Ishikawa (cell line): ENCODE data around the gene SKAP1.

ENCODE experiments used
- CEBPB ChIP-seq: IDR thresholded peaks from 2 replicates; pipeline ENCODE4 v1.6.1; 2012
- CREB1 ChIP-seq: IDR thresholded peaks from 2 replicates; pipeline ENCODE4 v1.6.1; 2012; ENCODE audit warnings: low read depth
- EGR1 ChIP-seq: IDR thresholded peaks from 2 replicates; pipeline ENCODE4 v1.6.1; 2012
- EP300 ChIP-seq: IDR thresholded peaks from 2 replicates; pipeline ENCODE4 v1.6.1; 2012; ENCODE audit warnings: borderline replicate concordance
- FOXM1 ChIP-seq: IDR thresholded peaks from 2 replicates; pipeline ENCODE4 v1.6.1; 2012; ENCODE audit warnings: low read depth, borderline replicate concordance
- NFIC ChIP-seq: IDR thresholded peaks from 2 replicates; pipeline ENCODE4 v1.6.1; 2012
- RAD21 ChIP-seq: IDR thresholded peaks from 2 replicates; pipeline ENCODE4 v1.6.1; 2012; ENCODE audit warnings: low read depth
- REST ChIP-seq: IDR thresholded peaks from 2 replicates; pipeline ENCODE4 v1.6.1; 2012; ENCODE audit warnings: low read depth, mild to moderate bottlenecking
- TAF1 ChIP-seq: IDR thresholded peaks from 2 replicates; pipeline ENCODE4 v1.6.1; 2012; ENCODE audit warnings: low read depth, mild to moderate bottlenecking
- TCF12 ChIP-seq: IDR thresholded peaks from 2 replicates; pipeline ENCODE4 v1.6.1; 2012; ENCODE audit warnings: low read depth
- TEAD4 ChIP-seq: IDR thresholded peaks from 2 replicates; pipeline ENCODE4 v1.6.1; 2012
- YY1 ChIP-seq: IDR thresholded peaks from 2 replicates; pipeline ENCODE4 v1.6.1; 2012; ENCODE audit warnings: low read depth
- ZBTB7A ChIP-seq: IDR thresholded peaks from 2 replicates; pipeline ENCODE4 v1.6.1; 2012; ENCODE audit warnings: low read depth
- TF ChIP-seq, protein P1 (sequence below): IDR thresholded peaks from 2 replicates; pipeline ENCODE4 v1.6.1; 2012
- TF ChIP-seq, protein P2 (sequence below): IDR thresholded peaks from 2 replicates; pipeline ENCODE4 v1.6.1; 2012

The SKAP1 gene

DNA sequence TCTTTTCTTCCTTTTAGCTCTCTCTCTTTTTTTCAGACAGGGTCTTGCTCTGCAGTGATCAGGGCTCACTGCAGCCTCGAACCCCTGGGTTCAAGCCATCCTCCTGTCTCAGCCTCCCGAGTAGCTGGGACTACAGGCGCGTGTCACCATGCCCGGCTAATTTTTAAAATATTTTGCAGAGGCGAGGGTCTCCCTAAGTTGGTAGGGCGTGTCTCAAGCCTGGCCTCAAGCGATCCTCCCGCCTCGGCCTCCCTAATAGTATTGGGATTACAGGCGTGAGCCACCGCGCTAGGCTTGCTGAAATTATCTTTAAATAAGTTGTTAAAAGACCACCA is 323.2 kb downstream of the SKAP1 start:
- TF ChIP-seq CREB1 (no peak), TAF1 (no peak), RAD21 (no peak), FOXM1 (no peak), YY1 (no peak), NFIC (no peak), REST (no peak), TCF12 (no peak), CEBPB (no peak), ZBTB7A (no peak)
- TF ChIP-seq, protein P1, sequence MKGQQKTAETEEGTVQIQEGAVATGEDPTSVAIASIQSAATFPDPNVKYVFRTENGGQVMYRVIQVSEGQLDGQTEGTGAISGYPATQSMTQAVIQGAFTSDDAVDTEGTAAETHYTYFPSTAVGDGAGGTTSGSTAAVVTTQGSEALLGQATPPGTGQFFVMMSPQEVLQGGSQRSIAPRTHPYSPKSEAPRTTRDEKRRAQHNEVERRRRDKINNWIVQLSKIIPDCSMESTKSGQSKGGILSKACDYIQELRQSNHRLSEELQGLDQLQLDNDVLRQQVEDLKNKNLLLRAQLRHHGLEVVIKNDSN: no peak
- TF ChIP-seq, protein P2, sequence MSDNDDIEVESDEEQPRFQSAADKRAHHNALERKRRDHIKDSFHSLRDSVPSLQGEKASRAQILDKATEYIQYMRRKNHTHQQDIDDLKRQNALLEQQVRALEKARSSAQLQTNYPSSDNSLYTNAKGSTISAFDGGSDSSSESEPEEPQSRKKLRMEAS: no peak

DNA sequence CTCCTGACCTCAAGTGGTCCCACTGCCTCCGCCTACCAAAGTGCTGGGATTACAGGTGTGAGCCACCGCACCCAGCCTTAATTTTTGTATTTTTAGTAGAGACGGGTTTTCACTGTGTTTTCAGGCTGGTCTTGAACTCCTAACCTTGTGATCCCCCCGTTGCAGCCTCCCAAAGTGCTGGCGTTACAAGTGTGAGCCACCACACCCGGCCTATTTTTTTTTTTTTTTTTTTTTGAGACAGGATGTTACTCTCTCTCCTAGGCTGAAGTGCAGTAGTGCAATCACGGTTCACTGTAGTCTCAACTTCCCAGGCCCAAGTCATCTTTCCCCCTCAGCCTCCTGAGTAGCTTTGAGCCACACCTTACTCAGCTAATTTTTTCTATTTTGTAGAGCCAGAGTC is 325.6 kb downstream of the SKAP1 start:
- TF ChIP-seq RAD21 (no peak), NFIC (no peak), ZBTB7A (no peak), CEBPB (no peak), EP300 (no peak), CREB1 (no peak), TEAD4 (no peak), FOXM1 (no peak), YY1 (no peak), TCF12 (no peak), REST (no peak), EGR1 (no peak), TAF1 (no peak)
- TF ChIP-seq, protein P1: no peak
- TF ChIP-seq, protein P2: no peak

GRCh38 chr17:48102798-48103715 is 327.0 kb downstream of the SKAP1 start:
- no peak for TF ChIP-seq FOXM1
- no peak for TF ChIP-seq ZBTB7A
- TF ChIP-seq, protein P2: no peak
- TF ChIP-seq REST: no peak
- TF ChIP-seq TCF12: no peak
- TF ChIP-seq CEBPB: no peak
- TF ChIP-seq EP300: no peak
- no peak for TF ChIP-seq NFIC
- TF ChIP-seq YY1: no peak
- no peak for TF ChIP-seq TAF1
- TF ChIP-seq, protein P1: no peak
- TF ChIP-seq CREB1: no peak
